ENCODE data around the gene TBC1D22A. TPM values are rescaled to one million over a fixed set of nuclear protein-coding genes. Genes with fewer than 3 reads are reported as not detected.

TBC1D22A gene
- total and polyA plus RNA-seq, 10 of the 15 experiments (the other 5 are each of a cell fraction or from before 2014, with no cell fraction given) = 0.63 to 44.7 (median 27.4) TPM

DNA sequence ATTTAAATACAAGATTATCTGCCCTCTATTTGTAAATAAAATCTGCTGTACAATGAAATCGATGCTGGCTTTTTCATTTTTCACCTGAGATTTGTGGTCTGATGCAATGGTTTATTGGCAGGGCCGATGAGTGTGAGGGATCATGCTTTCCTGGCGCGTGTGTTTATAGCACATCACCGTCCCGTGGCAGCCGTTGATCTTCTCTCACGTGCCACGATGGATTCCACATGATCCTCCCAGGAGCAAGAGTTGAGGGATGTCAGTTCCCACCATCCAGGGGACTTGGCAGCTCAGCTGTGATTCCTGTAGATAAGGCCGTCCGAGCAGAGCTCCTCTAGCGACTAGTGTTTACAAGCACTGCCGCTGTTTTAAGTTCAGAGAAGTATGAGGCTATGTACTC, 213.7 kb downstream of the TBC1D22A start:
- ChIA-PET CTCF (interaction anchor here (1.6 kb wide), 1 partner anchor 173 kb away, joined by 3 read pairs; no protein-coding TSS in a partner anchor), RAD21 (ENCODE audit: unreplicated experiment) (no interaction called here), SMC1A (ENCODE audit: uncharacterized antibody, unreplicated experiment) (no interaction called here), POLR2A (no interaction called here)
- TF ChIP-seq, protein P1, sequence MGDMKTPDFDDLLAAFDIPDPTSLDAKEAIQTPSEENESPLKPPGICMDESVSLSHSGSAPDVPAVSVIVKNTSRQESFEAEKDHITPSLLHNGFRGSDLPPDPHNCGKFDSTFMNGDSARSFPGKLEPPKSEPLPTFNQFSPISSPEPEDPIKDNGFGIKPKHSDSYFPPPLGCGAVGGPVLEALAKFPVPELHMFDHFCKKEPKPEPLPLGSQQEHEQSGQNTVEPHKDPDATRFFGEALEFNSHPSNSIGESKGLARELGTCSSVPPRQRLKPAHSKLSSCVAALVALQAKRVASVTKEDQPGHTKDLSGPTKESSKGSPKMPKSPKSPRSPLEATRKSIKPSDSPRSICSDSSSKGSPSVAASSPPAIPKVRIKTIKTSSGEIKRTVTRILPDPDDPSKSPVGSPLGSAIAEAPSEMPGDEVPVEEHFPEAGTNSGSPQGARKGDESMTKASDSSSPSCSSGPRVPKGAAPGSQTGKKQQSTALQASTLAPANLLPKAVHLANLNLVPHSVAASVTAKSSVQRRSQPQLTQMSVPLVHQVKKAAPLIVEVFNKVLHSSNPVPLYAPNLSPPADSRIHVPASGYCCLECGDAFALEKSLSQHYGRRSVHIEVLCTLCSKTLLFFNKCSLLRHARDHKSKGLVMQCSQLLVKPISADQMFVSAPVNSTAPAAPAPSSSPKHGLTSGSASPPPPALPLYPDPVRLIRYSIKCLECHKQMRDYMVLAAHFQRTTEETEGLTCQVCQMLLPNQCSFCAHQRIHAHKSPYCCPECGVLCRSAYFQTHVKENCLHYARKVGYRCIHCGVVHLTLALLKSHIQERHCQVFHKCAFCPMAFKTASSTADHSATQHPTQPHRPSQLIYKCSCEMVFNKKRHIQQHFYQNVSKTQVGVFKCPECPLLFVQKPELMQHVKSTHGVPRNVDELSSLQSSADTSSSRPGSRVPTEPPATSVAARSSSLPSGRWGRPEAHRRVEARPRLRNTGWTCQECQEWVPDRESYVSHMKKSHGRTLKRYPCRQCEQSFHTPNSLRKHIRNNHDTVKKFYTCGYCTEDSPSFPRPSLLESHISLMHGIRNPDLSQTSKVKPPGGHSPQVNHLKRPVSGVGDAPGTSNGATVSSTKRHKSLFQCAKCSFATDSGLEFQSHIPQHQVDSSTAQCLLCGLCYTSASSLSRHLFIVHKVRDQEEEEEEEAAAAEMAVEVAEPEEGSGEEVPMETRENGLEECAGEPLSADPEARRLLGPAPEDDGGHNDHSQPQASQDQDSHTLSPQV (IDR thresholded peaks at IDR 0.05) = no peak
- TF ChIP-seq, protein P2, sequence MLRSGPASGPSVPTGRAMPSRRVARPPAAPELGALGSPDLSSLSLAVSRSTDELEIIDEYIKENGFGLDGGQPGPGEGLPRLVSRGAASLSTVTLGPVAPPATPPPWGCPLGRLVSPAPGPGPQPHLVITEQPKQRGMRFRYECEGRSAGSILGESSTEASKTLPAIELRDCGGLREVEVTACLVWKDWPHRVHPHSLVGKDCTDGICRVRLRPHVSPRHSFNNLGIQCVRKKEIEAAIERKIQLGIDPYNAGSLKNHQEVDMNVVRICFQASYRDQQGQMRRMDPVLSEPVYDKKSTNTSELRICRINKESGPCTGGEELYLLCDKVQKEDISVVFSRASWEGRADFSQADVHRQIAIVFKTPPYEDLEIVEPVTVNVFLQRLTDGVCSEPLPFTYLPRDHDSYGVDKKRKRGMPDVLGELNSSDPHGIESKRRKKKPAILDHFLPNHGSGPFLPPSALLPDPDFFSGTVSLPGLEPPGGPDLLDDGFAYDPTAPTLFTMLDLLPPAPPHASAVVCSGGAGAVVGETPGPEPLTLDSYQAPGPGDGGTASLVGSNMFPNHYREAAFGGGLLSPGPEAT (IDR thresholded peaks at IDR 0.05; ENCODE audit: low read depth) = no peak
- no peak for TF ChIP-seq HDAC6 (IDR thresholded peaks at IDR 0.05; ENCODE audit: unreplicated experiment)
- TF ChIP-seq RELA (IDR thresholded peaks at IDR 0.05; ENCODE audit: borderline replicate concordance, partially characterized antibody) = no peak
- no peak for TF ChIP-seq ZNF384 (IDR thresholded peaks at IDR 0.05; ENCODE audit: borderline replicate concordance, low read depth, low read length)
- TF ChIP-seq RAD21 (IDR thresholded peaks at IDR 0.05; ENCODE audit: insufficient read depth, low read depth, low read length) = no peak
- no peak for TF ChIP-seq SREBF2 (IDR thresholded peaks at IDR 0.05; ENCODE audit: low read length)
- no peak for TF ChIP-seq SUZ12 (IDR thresholded peaks at IDR 0.05; ENCODE audit: unreplicated experiment)
- no peak for TF ChIP-seq GABPA (IDR thresholded peaks at IDR 0.05; ENCODE audit: low read depth)
- TF ChIP-seq PML (IDR thresholded peaks at IDR 0.05; ENCODE audit: low read length) = no peak
- no peak for TF ChIP-seq SUPT20H (IDR thresholded peaks at IDR 0.05; ENCODE audit: borderline replicate concordance, control insufficient read depth, low read depth, low read length)
- Histone ChIP-seq H3K4me3 (no peak overlapping the region), H3K79me2 (ENCODE audit: control insufficient read depth, insufficient read depth, low read length) (no peaks in the 10 kb centered on the region), H3K27ac (ENCODE audit: control insufficient read depth, insufficient read depth) (no peak overlapping the region), H2AFZ (ENCODE audit: control insufficient read depth, low read depth, low read length) (no peak overlapping the region), H4K20me1 (ENCODE audit: control insufficient read depth, insufficient read depth) (0 out of 2 replicates have a peak, but pooled peaks cover 4% of the 10 kb centered on the region), H3K9me3 (replicated peaks; ENCODE audit: control insufficient read depth, insufficient read depth, low read length) (no peaks in the 10 kb centered on the region; the same call in 2 of the 3 replicates), H3K4me2 (ENCODE audit: control insufficient read depth, insufficient read depth) (no peak overlapping the region), H3K4me1 (ENCODE audit: control insufficient read depth, insufficient read depth, low read length) (no peaks in the 10 kb centered on the region), H3K36me3 (ENCODE audit: control insufficient read depth in 2 of 2, insufficient read depth in 2 of 2, low read length in 1 of 2) (peaks cover 2 to 33% of the 10 kb centered on the region in 2 experiments; a peak in 3 of 4 replicates), H3K27me3 (replicated peaks in 1 of 2; ENCODE audit: control insufficient read depth in 2 of 2, insufficient read depth in 2 of 2, low read length in 1 of 2) (no peaks in the 10 kb centered on the region), H3K9ac (ENCODE audit: control insufficient read depth, insufficient read depth, low read length) (no peak overlapping the region)
- intact Hi-C loops (cut with micrococcal nuclease; ENCODE audit: unreplicated experiment) (no loop called here), in situ Hi-C loops (cut with MboI) (no loop called here)
- ATAC-seq (no peak), FAIRE-seq (no peak), DNase-seq (ENCODE audit: low read depth, low spot score) (no peak)
- over 99% methylated on average over 13 of the region's 13 CpGs for WGBS (ENCODE audit: insufficient coverage, insufficient replicate concordance, low lambda C conversion rate, missing lambda C conversion rate)
- no TSS peak for BruUV-seq (replicated peaks)

Data from GM12878 (cell line).